Smooth muscle cell (in vitro differentiated cells): ENCODE data around the gene MYLK4. TPM values are rescaled to one million over a fixed set of nuclear protein-coding genes. Genes with fewer than 3 reads are reported as not detected.

Experiments
- DNase-seq: peaks from one replicate; lab custom pipeline; 2025; ENCODE audit not compliant: unreplicated experiment; lab: John Stamatoyannopoulos, UW
- H2AFZ ChIP-seq: fragments of 200-600 bp; sonication (generic); 2 replicates; pipeline ENCODE4 v1.6.0; 2016; ENCODE audit warnings: antibody characterized with exemption, low read depth, mild to moderate bottlenecking
- H3F3A ChIP-seq: fragments of 200-600 bp; sonication (generic); 2 replicates; pipeline ENCODE4 v1.6.0; 2017; ENCODE audit warnings: antibody characterized with exemption, low read depth
- H3K27ac ChIP-seq: fragments of 200-600 bp; sonication (generic); 2 replicates; pipeline ENCODE4 v1.5.1; 2016; ENCODE audit warnings: low read depth, mild to moderate bottlenecking
- H3K27me3 ChIP-seq: fragments of 200-600 bp; sonication (generic); 2 replicates; pipeline ENCODE4 v1.6.1; 2016; ENCODE audit warnings: low read depth, mild to moderate bottlenecking
- H3K36me3 ChIP-seq: fragments of 200-600 bp; sonication (generic); 2 replicates; pipeline ENCODE4 v1.5.1; 2016; ENCODE audit warnings: low read depth
- H3K4me1 ChIP-seq: fragments of 200-600 bp; sonication (generic); 2 replicates; pipeline ENCODE4 v1.5.1; 2016; ENCODE audit warnings: low read depth
- H3K4me2 ChIP-seq: fragments of 200-600 bp; sonication (generic); 2 replicates; pipeline ENCODE4 v1.6.0; 2016; ENCODE audit warnings: mild to moderate bottlenecking
- H3K4me3 ChIP-seq: fragments of 200-600 bp; sonication (generic); 2 replicates; pipeline ENCODE4 v1.5.1; 2016; ENCODE audit warnings: mild to moderate bottlenecking
- H3K79me2 ChIP-seq: fragments of 200-600 bp; sonication (generic); 2 replicates; pipeline ENCODE4 v1.6.0; 2016; ENCODE audit warnings: low read depth, mild to moderate bottlenecking
- H3K9ac ChIP-seq: fragments of 200-600 bp; sonication (generic); 2 replicates; pipeline ENCODE4 v1.6.0; 2016; ENCODE audit warnings: low read depth
- H3K9me3 ChIP-seq: fragments of 200-600 bp; sonication (generic); replicated peaks from 2 replicates; pipeline ENCODE4 v1.5.1; 2016; ENCODE audit warnings: low read depth
- H4K20me1 ChIP-seq: fragments of 200-600 bp; sonication (generic); 2 replicates; pipeline ENCODE4 v1.6.0; 2016; ENCODE audit warnings: low read depth
- CTCF ChIP-seq: fragments of 200-600 bp; sonication (generic); IDR thresholded peaks from 2 replicates; pipeline ENCODE4 v1.5.1; 2017; ENCODE audit warnings: borderline replicate concordance, mild to moderate bottlenecking, antibody characterized with exemption; ENCODE audit not compliant: insufficient read depth, poor library complexity, severe bottlenecking
- WGBS: methylation state at CpG from one replicate; pipeline ENCODE4 v1.1.7; 2016; ENCODE audit warnings: low lambda C conversion rate; 5-methylcytosine and 5-hydroxymethylcytosine counted together
- polyA plus RNA-seq: library from polyadenylated mRNA; unstranded; fragments of >200 nt; fragmentation: Nextera tagmentation; extraction: Ambion mirVana; gene quantifications from 2 replicates; pipeline ENCODE4 v1.2.1, GENCODE V29; 2016
- total RNA-seq: library from RNA; depleted of rRNA; stranded (reverse); fragments of >200 nt; gene quantifications from 2 replicates; pipeline ENCODE4 v1.2.3, GENCODE V29; 2014

The MYLK4 gene
- total and polyA plus RNA-seq, 2 experiments from 2014 or later: 0.21 to 0.90 TPM

DNA sequence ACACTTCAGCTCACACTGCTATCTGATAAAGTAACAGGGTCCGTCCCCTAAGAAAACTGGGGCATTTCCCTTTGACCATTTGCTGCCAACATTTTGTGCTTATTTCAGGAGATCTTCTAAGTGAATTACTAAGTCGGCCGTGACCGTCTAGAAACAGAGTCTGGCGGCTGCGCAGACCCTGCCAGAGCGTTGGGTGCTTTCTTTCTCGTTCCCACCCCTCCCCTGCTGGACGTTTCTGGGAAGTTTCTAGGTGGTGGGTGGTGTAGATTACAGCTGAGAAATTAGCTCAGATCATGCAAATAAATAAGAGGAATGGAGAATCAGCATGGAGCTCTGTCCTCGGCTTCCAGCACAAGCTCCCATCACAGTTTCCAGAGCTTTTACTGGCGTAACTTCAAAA lies 128.1 kb downstream of the MYLK4 start:
- Histone ChIP-seq H2AFZ (no peak overlapping the region), H3K4me1 (peaks cover 4% of the 10 kb centered on the region), H4K20me1 (no peaks in the 10 kb centered on the region), H3K27me3 (no peaks in the 10 kb centered on the region), H3K36me3 (no peaks in the 10 kb centered on the region), H3K4me2 (peak overlapping the region; percentile 62), H3K79me2 (no peaks in the 10 kb centered on the region), H3F3A (peaks cover 4% of the 10 kb centered on the region), H3K9me3 (no peaks in the 10 kb centered on the region), H3K4me3 (no peak overlapping the region), H3K9ac (peak overlapping the region; percentile 12), H3K27ac (peak overlapping the region; percentile 75)
- no peak for TF ChIP-seq CTCF
- WGBS: 53% methylated on average over 11 of the region's 11 CpGs
- DNase-seq: no peak

DNA sequence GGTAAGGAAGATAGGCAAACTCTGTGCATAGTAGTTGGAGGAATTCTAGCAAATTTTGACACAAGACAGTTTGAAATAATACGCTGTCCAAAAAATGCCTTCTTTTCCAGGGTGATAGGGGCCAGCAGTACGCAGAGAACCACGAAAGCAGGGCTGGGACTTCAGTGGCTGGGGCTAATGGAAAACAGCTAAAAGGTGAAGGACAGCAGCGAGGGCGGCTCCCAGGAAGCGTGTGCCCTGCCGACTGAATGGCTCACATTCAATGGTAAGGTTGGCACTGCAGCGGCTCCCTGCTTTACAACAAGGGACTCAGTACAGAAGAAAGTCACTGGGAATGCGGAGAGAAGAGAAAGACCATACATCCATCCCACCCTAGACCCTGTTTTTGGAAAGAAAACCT lies 131.1 kb downstream of the MYLK4 start:
- Histone ChIP-seq H3F3A (no peaks in the 10 kb centered on the region), H3K36me3 (no peaks in the 10 kb centered on the region), H3K79me2 (no peaks in the 10 kb centered on the region), H3K4me2 (no peak overlapping the region), H3K4me1 (no peaks in the 10 kb centered on the region), H4K20me1 (no peaks in the 10 kb centered on the region), H3K9me3 (no peaks in the 10 kb centered on the region), H3K27me3 (no peaks in the 10 kb centered on the region), H3K27ac (no peak overlapping the region), H3K9ac (no peak overlapping the region), H2AFZ (no peak overlapping the region), H3K4me3 (no peak overlapping the region)
- DNase-seq: no peak
- no peak for TF ChIP-seq CTCF
- 97% methylated on average over 9 of the region's 9 CpGs for WGBS

- Histone ChIP-seq H3K9ac (no peak overlapping the region), H2AFZ (no peak overlapping the region), H4K20me1 (no peaks in the 10 kb centered on the region), H3K36me3 (no peaks in the 10 kb centered on the region), H3K4me1 (no peaks in the 10 kb centered on the region), H3K4me2 (no peak overlapping the region), H3F3A (no peaks in the 10 kb centered on the region), H3K9me3 (no peaks in the 10 kb centered on the region), H3K27ac (no peak overlapping the region), H3K27me3 (no peaks in the 10 kb centered on the region), H3K4me3 (no peak overlapping the region), H3K79me2 (no peaks in the 10 kb centered on the region)
- WGBS: 75% methylated on average over 4 of the region's 4 CpGs
- no peak for TF ChIP-seq CTCF
- no peak for DNase-seq
Measured at GRCh38 chr6:2617729-2618128, 133.0 kb downstream of the MYLK4 start.

GRCh38 chr6:2616811-2617210 lies 133.9 kb downstream of the MYLK4 start:
- 46% methylated on average over 7 of the region's 7 CpGs for WGBS
- no peaks in the 10 kb centered on the region for H3K4me1 ChIP-seq
- no peak for DNase-seq
- H3K4me3 ChIP-seq: no peak overlapping the region
- no peak overlapping the region for H2AFZ ChIP-seq
- no peaks in the 10 kb centered on the region for H3K27me3 ChIP-seq
- no peaks in the 10 kb centered on the region for H4K20me1 ChIP-seq
- no peaks in the 10 kb centered on the region for H3F3A ChIP-seq
- H3K36me3 ChIP-seq: no peaks in the 10 kb centered on the region
- H3K9me3 ChIP-seq: no peaks in the 10 kb centered on the region
- H3K9ac ChIP-seq: no peak overlapping the region
- no peak overlapping the region for H3K27ac ChIP-seq
- H3K4me2 ChIP-seq: peak overlapping the region; percentile 11
- no peak for TF ChIP-seq CTCF
- no peaks in the 10 kb centered on the region for H3K79me2 ChIP-seq
